ENCODE measurements around the gene PRIM2. TPM values are rescaled to one million over a fixed set of nuclear protein-coding genes. Genes with fewer than 3 reads are reported as not detected.
"Not testable (repeated sequence)": the region's sequence is repeated elsewhere in the genome, so short reads cannot be mapped to it uniquely, and the experiment has no call there.

The PRIM2 gene
- polyA plus RNA-seq, 6 donors from 2014 or later = 3.8 to 11.4 (median 8.8) TPM

- not testable (repeated sequence) for H3K4me3 Mint-ChIP-seq; H3K4me1 Mint-ChIP-seq; H3K27me3 Mint-ChIP-seq; H3K36me3 Mint-ChIP-seq; H3K27ac Mint-ChIP-seq; ATAC-seq (ENCODE audit: low read depth in 2 of 2); DNase-seq
- peaks cover 0 to 11% (median 0%) of the 10 kb centered on the region in 7 donors for H3K9me3 Mint-ChIP-seq
Measured at GRCh38 chr6:57449496-57450066, 132.2 kb downstream of the PRIM2 start.

GRCh38 chr6:57459781-57460180 lies 142.4 kb downstream of the PRIM2 start:
- H3K4me3 Mint-ChIP-seq; H3K36me3 Mint-ChIP-seq; H3K4me1 Mint-ChIP-seq; H3K27me3 Mint-ChIP-seq; ATAC-seq (ENCODE audit: low read depth in 2 of 2); DNase-seq; H3K9me3 Mint-ChIP-seq: not testable (repeated sequence)
- peak overlapping the region in 2 of 6 donors; percentile 38 to 52 for H3K27ac Mint-ChIP-seq

GRCh38 chr6:57461022-57461421 lies 143.6 kb downstream of the PRIM2 start:
- not testable (repeated sequence) for H3K27me3 Mint-ChIP-seq; ATAC-seq (ENCODE audit: low read depth in 2 of 2); H3K27ac Mint-ChIP-seq; DNase-seq; H3K36me3 Mint-ChIP-seq; H3K9me3 Mint-ChIP-seq; H3K4me3 Mint-ChIP-seq; H3K4me1 Mint-ChIP-seq

GRCh38 chr6:57463809-57464208 lies 146.4 kb downstream of the PRIM2 start:
- H3K27me3 Mint-ChIP-seq; ATAC-seq (ENCODE audit: low read depth in 2 of 2); H3K4me3 Mint-ChIP-seq; H3K9me3 Mint-ChIP-seq; H3K36me3 Mint-ChIP-seq; H3K4me1 Mint-ChIP-seq; DNase-seq: not testable (repeated sequence)
- H3K27ac Mint-ChIP-seq = peak overlapping the region in 2 of 6 donors; percentile 0 to 31

GRCh38 chr6:57465968-57466367 lies 148.5 kb downstream of the PRIM2 start:
- DNase-seq; H3K4me3 Mint-ChIP-seq; H3K36me3 Mint-ChIP-seq; H3K4me1 Mint-ChIP-seq; H3K9me3 Mint-ChIP-seq; ATAC-seq (ENCODE audit: low read depth in 2 of 2); H3K27me3 Mint-ChIP-seq: not testable (repeated sequence)
- peak overlapping the region in 1 of 6 donors; percentile 33 for H3K27ac Mint-ChIP-seq

GRCh38 chr6:57469072-57469471 lies 151.6 kb downstream of the PRIM2 start:
- DNase-seq = no peak

GRCh38 chr6:57470148-57470547 lies 152.7 kb downstream of the PRIM2 start:
- H3K27ac Mint-ChIP-seq; H3K4me1 Mint-ChIP-seq; H3K36me3 Mint-ChIP-seq; ATAC-seq (ENCODE audit: low read depth in 2 of 2); H3K27me3 Mint-ChIP-seq; H3K9me3 Mint-ChIP-seq; H3K4me3 Mint-ChIP-seq; DNase-seq: not testable (repeated sequence)

More at GRCh38 chr6:57469072-57469471, 151.6 kb downstream of the PRIM2 start:
- H3K36me3 Mint-ChIP-seq = no peaks in the 10 kb centered on the region
- H3K27me3 Mint-ChIP-seq = no peaks in the 10 kb centered on the region
- no peak overlapping the region for H3K27ac Mint-ChIP-seq
- peaks cover 0 to 7% (median 0%) of the 10 kb centered on the region in 7 donors for H3K9me3 Mint-ChIP-seq
- H3K4me1 Mint-ChIP-seq = peaks cover under 1 to 8% (median 5%) of the 10 kb centered on the region in 3 donors
- H3K4me3 Mint-ChIP-seq = no peak overlapping the region
- ATAC-seq (ENCODE audit: low read depth in 2 of 2) = no peak

- H3K27me3 Mint-ChIP-seq; DNase-seq; H3K36me3 Mint-ChIP-seq; H3K4me3 Mint-ChIP-seq; ATAC-seq (ENCODE audit: low read depth in 2 of 2); H3K4me1 Mint-ChIP-seq; H3K27ac Mint-ChIP-seq; H3K9me3 Mint-ChIP-seq: not testable (repeated sequence)
Measured at GRCh38 chr6:57471314-57471864, 154.0 kb downstream of the PRIM2 start.

- not testable (repeated sequence) for H3K4me1 Mint-ChIP-seq; H3K36me3 Mint-ChIP-seq; H3K9me3 Mint-ChIP-seq; H3K27me3 Mint-ChIP-seq; ATAC-seq (ENCODE audit: low read depth in 2 of 2); H3K4me3 Mint-ChIP-seq; DNase-seq; H3K27ac Mint-ChIP-seq
Measured at GRCh38 chr6:57472861-57473362, 155.5 kb downstream of the PRIM2 start.

- not testable (repeated sequence) for H3K9me3 Mint-ChIP-seq; ATAC-seq (ENCODE audit: low read depth in 2 of 2); H3K4me1 Mint-ChIP-seq; H3K36me3 Mint-ChIP-seq; H3K4me3 Mint-ChIP-seq; DNase-seq; H3K27me3 Mint-ChIP-seq
- peak overlapping the region in 2 of 6 donors; percentile 27 to 62 for H3K27ac Mint-ChIP-seq
Measured at GRCh38 chr6:57474862-57475475, 157.5 kb downstream of the PRIM2 start.

GRCh38 chr6:57475656-57476055 lies 158.2 kb downstream of the PRIM2 start:
- not testable (repeated sequence) for DNase-seq; ATAC-seq (ENCODE audit: low read depth in 2 of 2); H3K4me1 Mint-ChIP-seq; H3K9me3 Mint-ChIP-seq; H3K27me3 Mint-ChIP-seq; H3K36me3 Mint-ChIP-seq; H3K27ac Mint-ChIP-seq; H3K4me3 Mint-ChIP-seq

GRCh38 chr6:57480194-57480593 lies 162.8 kb downstream of the PRIM2 start:
- not testable (repeated sequence) for H3K27me3 Mint-ChIP-seq; H3K36me3 Mint-ChIP-seq; ATAC-seq (ENCODE audit: low read depth in 2 of 2); H3K9me3 Mint-ChIP-seq; H3K4me3 Mint-ChIP-seq; H3K27ac Mint-ChIP-seq; DNase-seq
- peaks cover 8 to 11% (median 9%) of the 10 kb centered on the region in 3 donors for H3K4me1 Mint-ChIP-seq

- not testable (repeated sequence) for H3K27me3 Mint-ChIP-seq; H3K27ac Mint-ChIP-seq; H3K9me3 Mint-ChIP-seq; ATAC-seq (ENCODE audit: low read depth in 2 of 2); H3K4me3 Mint-ChIP-seq; DNase-seq; H3K36me3 Mint-ChIP-seq
- peaks cover 8 to 15% (median 9%) of the 10 kb centered on the region in 3 donors for H3K4me1 Mint-ChIP-seq
Measured at GRCh38 chr6:57481121-57481520, 163.7 kb downstream of the PRIM2 start.

GRCh38 chr6:57482471-57482870 lies 165.0 kb downstream of the PRIM2 start:
- not testable (repeated sequence) for H3K9me3 Mint-ChIP-seq; H3K36me3 Mint-ChIP-seq; H3K4me3 Mint-ChIP-seq; H3K27me3 Mint-ChIP-seq; ATAC-seq (ENCODE audit: low read depth in 2 of 2); DNase-seq
- H3K27ac Mint-ChIP-seq = peak overlapping the region in 2 of 6 donors; percentile 5 to 75
- peaks cover 8 to 17% (median 9%) of the 10 kb centered on the region in 3 donors for H3K4me1 Mint-ChIP-seq
